22Rv1 (cell line): Measurements from ENCODE around the gene DNMBP.

Source experiments
- CTCF ChIP-seq: fragments of 450-650 bp; IDR thresholded peaks from 2 replicates; pipeline ENCODE4 v1.5.1; 2017; ENCODE audit warnings: mild to moderate bottlenecking
- ZFX ChIP-seq: fragments of 450-650 bp; IDR thresholded peaks from 2 replicates; pipeline ENCODE4 v1.6.1; 2017; ENCODE audit warnings: antibody characterized with exemption, borderline replicate concordance

GRCh38 chr10:100053686-100054460, 44.1 kb upstream of the DNMBP start:
- TF ChIP-seq CTCF: no peak
- TF ChIP-seq ZFX: no peak
